Heart left ventricle (tissue), 13 donors: Measurements from ENCODE around the gene SNX9.

ENCODE experiments used
- POLR2A ChIP-seq, 2 donors: fragments of 450-650 bp; IDR thresholded peaks; one replicate each; pipeline ENCODE4 v1.6.1; 2017; ENCODE audit warnings: antibody characterized with exemption in 2 of 2, mild to moderate bottlenecking in 2 of 2, moderate library complexity in 2 of 2
- TF ChIP-seq, protein P1 (sequence below), 12 donors: fragments of 200-600 bp; sonication (generic) in 4 of 12; IDR thresholded peaks; one replicate each; pipeline versions ENCODE4 v1.5.0 to v1.8.0; 2018 to 2022; ENCODE audit warnings: antibody characterized with exemption in 12 of 12, mild to moderate bottlenecking in 5 of 12
- donor health status: ischemic (EF 13 %, LVEDD 7.1; RV severe dilation, severe dysfunction).
- donor health status: DM: no; HTN: yes; CAD: no.
- donor health status: DM: no; HTN: no; CAD: no.
- donor health status: ischemic (EF 25% LVEDD 6.9; RV normal size, moderate dysfunction).
- donor health status: ischemic (EF 25% LVEDD 5.7; RV mildly dilated, moderate dysfunction).
- donor health status: ischemic (EF 35%, LVEDD 5.7; RV mildly dilated, moderate dysfunction).
- donor health status: nonischemic (EF 11% LVEDD 7.7; RV severe dilation, severe dysfunction).
- donor health status: DM: yes; HTN: yes; CAD: no.
- donor health status: PGD.
- donor health status: ischemic (EF 29% LVEDD 5.4; RV normal size, mild dysfunction).
- donor health status: nonischemic (EF 23%, LVEDD 6.1; RV moderate dilation, normal function).

DNA sequence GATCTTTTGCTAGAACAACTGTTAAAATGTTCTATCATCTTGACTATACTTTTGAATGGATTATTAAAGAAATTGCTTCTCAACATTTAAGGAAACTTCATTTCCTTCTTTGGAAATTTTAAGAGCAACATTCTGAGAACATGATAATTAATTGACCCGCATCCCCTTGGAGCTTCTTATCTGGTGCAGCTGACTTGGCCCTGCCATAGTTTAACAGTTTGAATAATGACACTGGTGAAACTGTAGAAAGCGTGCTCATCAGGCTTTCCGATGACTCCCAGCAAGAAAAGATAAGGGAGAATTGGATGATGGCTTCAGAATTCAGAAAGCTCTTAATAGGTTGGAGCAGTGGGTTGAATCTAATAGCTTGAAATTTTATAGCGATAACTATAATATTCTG lies 38.1 kb downstream of the SNX9 start:
- TF ChIP-seq, protein P1, sequence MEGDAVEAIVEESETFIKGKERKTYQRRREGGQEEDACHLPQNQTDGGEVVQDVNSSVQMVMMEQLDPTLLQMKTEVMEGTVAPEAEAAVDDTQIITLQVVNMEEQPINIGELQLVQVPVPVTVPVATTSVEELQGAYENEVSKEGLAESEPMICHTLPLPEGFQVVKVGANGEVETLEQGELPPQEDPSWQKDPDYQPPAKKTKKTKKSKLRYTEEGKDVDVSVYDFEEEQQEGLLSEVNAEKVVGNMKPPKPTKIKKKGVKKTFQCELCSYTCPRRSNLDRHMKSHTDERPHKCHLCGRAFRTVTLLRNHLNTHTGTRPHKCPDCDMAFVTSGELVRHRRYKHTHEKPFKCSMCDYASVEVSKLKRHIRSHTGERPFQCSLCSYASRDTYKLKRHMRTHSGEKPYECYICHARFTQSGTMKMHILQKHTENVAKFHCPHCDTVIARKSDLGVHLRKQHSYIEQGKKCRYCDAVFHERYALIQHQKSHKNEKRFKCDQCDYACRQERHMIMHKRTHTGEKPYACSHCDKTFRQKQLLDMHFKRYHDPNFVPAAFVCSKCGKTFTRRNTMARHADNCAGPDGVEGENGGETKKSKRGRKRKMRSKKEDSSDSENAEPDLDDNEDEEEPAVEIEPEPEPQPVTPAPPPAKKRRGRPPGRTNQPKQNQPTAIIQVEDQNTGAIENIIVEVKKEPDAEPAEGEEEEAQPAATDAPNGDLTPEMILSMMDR (IDR thresholded peaks at IDR 0.05), result no peak
- TF ChIP-seq POLR2A (IDR thresholded peaks at IDR 0.05), result no peak
